ENCODE results near the gene RNF208.

RNF208 gene

GRCh38 chr9:137193771-137194170 is 28.3 kb downstream of the RNF208 start:
- DNase-seq (ENCODE audit: low read depth in 3 of 3, low spot score in 1 of 3) = no peak

- no peak for DNase-seq (ENCODE audit: low read depth in 3 of 3, low spot score in 1 of 3)
Observed at GRCh38 chr9:137192859-137193258, 29.2 kb downstream of the RNF208 start.

GRCh38 chr9:137192448-137192780 is 29.6 kb downstream of the RNF208 start:
- DNase-seq (ENCODE audit: low read depth in 3 of 3, low spot score in 1 of 3) = no peak

GRCh38 chr9:137191691-137192447 is 30.2 kb downstream of the RNF208 start:
- no peak for DNase-seq (ENCODE audit: low read depth in 3 of 3, low spot score in 1 of 3)

- DNase-seq (ENCODE audit: low read depth in 3 of 3, low spot score in 1 of 3) = no peak
Observed at GRCh38 chr9:137191245-137191644, 30.8 kb downstream of the RNF208 start.

GRCh38 chr9:137190315-137190856 is 31.7 kb downstream of the RNF208 start:
- DNase-seq (ENCODE audit: low read depth in 3 of 3, low spot score in 1 of 3) = no peak

GRCh38 chr9:137189297-137190295 is 32.4 kb downstream of the RNF208 start:
- DNase-seq (ENCODE audit: low read depth in 3 of 3, low spot score in 1 of 3) = no peak

- DNase-seq (ENCODE audit: low read depth in 3 of 3, low spot score in 1 of 3) = peak; percentile 74 to 92 (median 85)
Observed at GRCh38 chr9:137188490-137189296, 33.3 kb downstream of the RNF208 start, which contains the start of the genes ANAPC2 and SSNA1. Gene ANAPC2 (minus strand): TSS chr9:137188560. CDS start chr9:137188532, 28 bp downstream. Gene SSNA1 (plus strand): TSS chr9:137188676. CDS start chr9:137188727, 51 bp downstream.

GRCh38 chr9:137188086-137188489 is 34.0 kb downstream of the RNF208 start:
- DNase-seq (ENCODE audit: low read depth in 3 of 3, low spot score in 1 of 3) = no peak

- no peak for DNase-seq (ENCODE audit: low read depth in 3 of 3, low spot score in 1 of 3)
Observed at GRCh38 chr9:137187386-137187785, 34.7 kb downstream of the RNF208 start.

- no peak for DNase-seq (ENCODE audit: low read depth in 3 of 3, low spot score in 1 of 3)
Observed at GRCh38 chr9:137186385-137186784, 35.7 kb downstream of the RNF208 start.

GRCh38 chr9:137185921-137186320 is 36.1 kb downstream of the RNF208 start:
- DNase-seq (ENCODE audit: low read depth in 3 of 3, low spot score in 1 of 3) = no peak

- DNase-seq (ENCODE audit: low read depth in 3 of 3, low spot score in 1 of 3) = no peak
Observed at GRCh38 chr9:137184881-137185660, 37.0 kb downstream of the RNF208 start.

GRCh38 chr9:137183980-137184595 is 38.0 kb downstream of the RNF208 start:
- DNase-seq (ENCODE audit: low read depth in 3 of 3, low spot score in 1 of 3) = no peak

- no peak for DNase-seq (ENCODE audit: low read depth in 3 of 3, low spot score in 1 of 3)
Observed at GRCh38 chr9:137182836-137183235, 39.2 kb downstream of the RNF208 start.

- no peak for DNase-seq (ENCODE audit: low read depth in 3 of 3, low spot score in 1 of 3)
Observed at GRCh38 chr9:137181680-137182079, 40.4 kb downstream of the RNF208 start.

- no peak for DNase-seq (ENCODE audit: low read depth in 3 of 3, low spot score in 1 of 3)
Observed at GRCh38 chr9:137180491-137180890, 41.5 kb downstream of the RNF208 start.

- no peak for DNase-seq (ENCODE audit: low read depth in 3 of 3, low spot score in 1 of 3)
Observed at GRCh38 chr9:137179761-137180160, 42.3 kb downstream of the RNF208 start.

GRCh38 chr9:137178939-137179630 is 43.0 kb downstream of the RNF208 start:
- no peak for DNase-seq (ENCODE audit: low read depth in 3 of 3, low spot score in 1 of 3)

Data from stimulated activated CD4-positive, alpha-beta T cell treated with anti-CD3 and anti-CD28 coated beads, TNF-alpha, amount 100 ng/mL, for 1 hour (primary cell).